ENCODE data around the gene ZSWIM4.
A peak's percentile ranks its signal among the peaks of the same experiment; 100 is the strongest.

Gene ZSWIM4

GRCh38 chr19:13831537-13832467 lies 36.6 kb downstream of the ZSWIM4 start:
- no peaks in the 10 kb centered on the region for H3K27me3 ChIP-seq (ENCODE audit: insufficient read depth, low read depth, severe bottlenecking)
- no peaks in the 10 kb centered on the region for H3K9me3 ChIP-seq (ENCODE audit: severe bottlenecking)
- no peak for DNase-seq
- peaks cover 10% of the 10 kb centered on the region for H3K36me3 ChIP-seq
- H3K27ac ChIP-seq, result no peak overlapping the region
- H3K4me3 ChIP-seq (ENCODE audit: low read depth, low read length), result no peak overlapping the region
- no peak for TF ChIP-seq CTCF (IDR thresholded peaks at IDR 0.05; ENCODE audit: low read depth, low read length)

GRCh38 chr19:13833330-13834243 lies 38.3 kb downstream of the ZSWIM4 start:
- peak overlapping the region; percentile 64 for H3K27ac ChIP-seq
- peak overlapping the region; percentile 54 for H3K4me3 ChIP-seq (ENCODE audit: low read depth, low read length)
- no peaks in the 10 kb centered on the region for H3K9me3 ChIP-seq (ENCODE audit: severe bottlenecking)
- DNase-seq, result peak; percentile 94
- peak; percentile 73 for TF ChIP-seq CTCF (IDR thresholded peaks at IDR 0.05; ENCODE audit: low read depth, low read length)
- no peaks in the 10 kb centered on the region for H3K27me3 ChIP-seq (ENCODE audit: insufficient read depth, low read depth, severe bottlenecking)
- H3K36me3 ChIP-seq, result peaks cover 10% of the 10 kb centered on the region

- TF ChIP-seq CTCF (IDR thresholded peaks at IDR 0.05; ENCODE audit: low read depth, low read length), result no peak
- Histone ChIP-seq H3K27ac (peak overlapping the region; percentile 64; the same call in 1 of the 2 replicates), H3K9me3 (ENCODE audit: severe bottlenecking) (no peaks in the 10 kb centered on the region), H3K36me3 (peaks cover 10% of the 10 kb centered on the region), H3K4me3 (ENCODE audit: low read depth, low read length) (no peak overlapping the region), H3K27me3 (ENCODE audit: insufficient read depth, low read depth, severe bottlenecking) (no peaks in the 10 kb centered on the region)
- no peak for DNase-seq
Observed at GRCh38 chr19:13834244-13835069, 39.2 kb downstream of the ZSWIM4 start.

- DNase-seq, result no peak
- Histone ChIP-seq H3K27me3 (ENCODE audit: insufficient read depth, low read depth, severe bottlenecking) (no peaks in the 10 kb centered on the region), H3K4me3 (ENCODE audit: low read depth, low read length) (no peak overlapping the region), H3K36me3 (no peaks in the 10 kb centered on the region), H3K9me3 (ENCODE audit: severe bottlenecking) (no peaks in the 10 kb centered on the region), H3K27ac (no peak overlapping the region)
- no peak for TF ChIP-seq CTCF (IDR thresholded peaks at IDR 0.05; ENCODE audit: low read depth, low read length)
Observed at GRCh38 chr19:13835791-13836723, 40.8 kb downstream of the ZSWIM4 start.
